ENCODE data around the gene FSTL4.

FSTL4 gene

DNA sequence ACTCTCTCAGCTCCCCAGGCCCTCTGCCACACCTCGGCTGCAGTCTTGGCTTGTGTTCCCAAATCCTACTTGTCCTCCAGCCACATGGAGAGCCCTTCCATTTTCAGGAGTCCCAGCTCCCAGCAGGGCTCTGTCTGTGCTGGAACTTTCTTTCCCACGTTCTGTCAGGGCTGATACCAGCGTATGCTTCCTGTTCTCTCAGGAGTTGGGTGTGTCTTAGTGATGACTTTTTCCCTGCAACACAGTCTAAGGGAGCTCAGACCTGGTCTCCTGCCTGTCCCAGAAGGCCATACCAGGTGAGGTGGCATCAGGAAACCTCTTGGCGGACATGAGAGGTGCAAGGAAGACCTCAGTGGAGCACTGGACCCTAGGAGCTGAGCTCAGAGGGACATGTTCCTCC, 334.0 kb downstream of the FSTL4 start:
- H2AFZ ChIP-seq (ENCODE audit: low read length) = no peak overlapping the region
- no peaks in the 10 kb centered on the region for H3F3A ChIP-seq (ENCODE audit: insufficient read depth, low read length)
- no peak overlapping the region for H3K4me3 ChIP-seq (ENCODE audit: low read length)
- no peaks in the 10 kb centered on the region for H4K20me1 ChIP-seq (ENCODE audit: insufficient read depth, low read length)
- H3K79me2 ChIP-seq (ENCODE audit: low read length) = no peaks in the 10 kb centered on the region
- H3K27me3 ChIP-seq (replicated peaks; ENCODE audit: insufficient read depth, low read length) = no peaks in the 10 kb centered on the region
- H3K9me2 ChIP-seq (replicated peaks; ENCODE audit: insufficient read depth, low read length) = no peaks in the 10 kb centered on the region
- no peak overlapping the region for H3K27ac ChIP-seq (ENCODE audit: low read length)
- no peaks in the 10 kb centered on the region for H3K4me1 ChIP-seq (ENCODE audit: low read length)
- H3K9ac ChIP-seq (ENCODE audit: low read length) = no peak overlapping the region
- no peaks in the 10 kb centered on the region for H3K9me3 ChIP-seq (replicated peaks; ENCODE audit: insufficient read depth, low read length)
- DNase-seq = no peak
- TF ChIP-seq, protein P1, sequence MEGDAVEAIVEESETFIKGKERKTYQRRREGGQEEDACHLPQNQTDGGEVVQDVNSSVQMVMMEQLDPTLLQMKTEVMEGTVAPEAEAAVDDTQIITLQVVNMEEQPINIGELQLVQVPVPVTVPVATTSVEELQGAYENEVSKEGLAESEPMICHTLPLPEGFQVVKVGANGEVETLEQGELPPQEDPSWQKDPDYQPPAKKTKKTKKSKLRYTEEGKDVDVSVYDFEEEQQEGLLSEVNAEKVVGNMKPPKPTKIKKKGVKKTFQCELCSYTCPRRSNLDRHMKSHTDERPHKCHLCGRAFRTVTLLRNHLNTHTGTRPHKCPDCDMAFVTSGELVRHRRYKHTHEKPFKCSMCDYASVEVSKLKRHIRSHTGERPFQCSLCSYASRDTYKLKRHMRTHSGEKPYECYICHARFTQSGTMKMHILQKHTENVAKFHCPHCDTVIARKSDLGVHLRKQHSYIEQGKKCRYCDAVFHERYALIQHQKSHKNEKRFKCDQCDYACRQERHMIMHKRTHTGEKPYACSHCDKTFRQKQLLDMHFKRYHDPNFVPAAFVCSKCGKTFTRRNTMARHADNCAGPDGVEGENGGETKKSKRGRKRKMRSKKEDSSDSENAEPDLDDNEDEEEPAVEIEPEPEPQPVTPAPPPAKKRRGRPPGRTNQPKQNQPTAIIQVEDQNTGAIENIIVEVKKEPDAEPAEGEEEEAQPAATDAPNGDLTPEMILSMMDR (IDR thresholded peaks at IDR 0.05; ENCODE audit: low read length) = no peak
- TF ChIP-seq EZH2phosphoT487 (IDR thresholded peaks at IDR 0.05; ENCODE audit: low read length) (no peak), EZH2 (optimal IDR thresholded peaks at IDR 0.05; ENCODE audit: low read depth, low read length) (no peak)
- no peaks in the 10 kb centered on the region for H3K36me3 ChIP-seq (replicated peaks; ENCODE audit: insufficient read depth, low read length)
- no peak overlapping the region for H3K4me2 ChIP-seq (ENCODE audit: low read depth, low read length)

DNA sequence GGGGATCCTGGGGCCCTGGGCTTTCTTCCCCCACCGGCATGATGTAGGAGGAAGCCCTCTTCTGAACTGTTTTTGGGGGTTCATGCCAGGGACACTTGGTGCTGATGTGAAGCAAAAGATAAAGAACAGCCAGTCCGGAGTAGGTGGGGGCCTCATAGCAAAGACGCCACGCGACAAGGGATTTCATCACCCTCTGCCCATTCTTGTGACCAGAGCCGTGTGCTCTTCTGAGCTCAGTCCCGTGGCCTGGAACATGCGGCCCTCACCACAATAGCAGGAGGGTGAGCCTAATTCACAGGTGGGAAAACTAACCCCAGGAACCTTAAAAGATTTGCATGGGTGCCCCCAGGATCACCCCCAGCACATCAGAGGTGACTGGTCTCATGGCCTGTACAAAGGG, 334.6 kb downstream of the FSTL4 start:
- TF ChIP-seq EZH2phosphoT487 (IDR thresholded peaks at IDR 0.05; ENCODE audit: low read length) (no peak), EZH2 (optimal IDR thresholded peaks at IDR 0.05; ENCODE audit: low read depth, low read length) (no peak)
- TF ChIP-seq, protein P1 (IDR thresholded peaks at IDR 0.05; ENCODE audit: low read length) = no peak
- Histone ChIP-seq H3K9me3 (replicated peaks; ENCODE audit: insufficient read depth, low read length) (no peaks in the 10 kb centered on the region), H3K27ac (ENCODE audit: low read length) (no peak overlapping the region), H3K36me3 (replicated peaks; ENCODE audit: insufficient read depth, low read length) (no peaks in the 10 kb centered on the region), H3K4me1 (ENCODE audit: low read length) (no peaks in the 10 kb centered on the region), H3F3A (ENCODE audit: insufficient read depth, low read length) (no peaks in the 10 kb centered on the region), H3K79me2 (ENCODE audit: low read length) (no peaks in the 10 kb centered on the region), H4K20me1 (ENCODE audit: insufficient read depth, low read length) (no peaks in the 10 kb centered on the region), H3K27me3 (replicated peaks; ENCODE audit: insufficient read depth, low read length) (no peaks in the 10 kb centered on the region), H2AFZ (ENCODE audit: low read length) (no peak overlapping the region), H3K4me2 (ENCODE audit: low read depth, low read length) (no peak overlapping the region), H3K9me2 (replicated peaks; ENCODE audit: insufficient read depth, low read length) (no peaks in the 10 kb centered on the region), H3K4me3 (ENCODE audit: low read length) (no peak overlapping the region), H3K9ac (ENCODE audit: low read length) (no peak overlapping the region)
- no peak for DNase-seq

DNA sequence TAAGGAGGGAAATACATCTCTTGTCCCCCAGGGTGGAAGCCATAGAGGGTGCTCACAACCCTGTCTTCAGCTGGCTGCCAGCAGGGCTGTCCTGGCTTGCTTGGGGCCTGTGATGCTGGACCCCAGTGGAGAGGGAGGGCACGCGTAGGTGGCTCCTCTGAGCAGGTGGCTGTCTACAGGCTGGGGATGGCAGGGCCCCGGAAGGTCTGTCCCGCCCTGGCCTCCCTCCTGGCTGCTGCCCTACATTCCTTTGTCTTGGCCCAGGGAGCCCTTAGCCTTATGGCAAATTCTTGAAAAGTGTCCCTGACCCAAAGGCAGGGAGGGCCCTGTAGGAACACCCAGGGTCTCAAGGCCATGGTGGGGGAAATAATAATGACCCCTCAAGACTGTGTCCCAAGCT, 336.2 kb downstream of the FSTL4 start:
- no peak overlapping the region for H2AFZ ChIP-seq (ENCODE audit: low read length)
- no peaks in the 10 kb centered on the region for H3F3A ChIP-seq (ENCODE audit: insufficient read depth, low read length)
- H3K27ac ChIP-seq (ENCODE audit: low read length) = no peak overlapping the region
- H3K4me1 ChIP-seq (ENCODE audit: low read length) = no peaks in the 10 kb centered on the region
- H3K4me3 ChIP-seq (ENCODE audit: low read length) = no peak overlapping the region
- no peaks in the 10 kb centered on the region for H3K9me2 ChIP-seq (replicated peaks; ENCODE audit: insufficient read depth, low read length)
- TF ChIP-seq EZH2phosphoT487 (IDR thresholded peaks at IDR 0.05; ENCODE audit: low read length) (no peak), EZH2 (optimal IDR thresholded peaks at IDR 0.05; ENCODE audit: low read depth, low read length) (no peak)
- TF ChIP-seq, protein P1 (IDR thresholded peaks at IDR 0.05; ENCODE audit: low read length) = no peak
- no peaks in the 10 kb centered on the region for H4K20me1 ChIP-seq (ENCODE audit: insufficient read depth, low read length)
- no peaks in the 10 kb centered on the region for H3K36me3 ChIP-seq (replicated peaks; ENCODE audit: insufficient read depth, low read length)
- no peaks in the 10 kb centered on the region for H3K9me3 ChIP-seq (replicated peaks; ENCODE audit: insufficient read depth, low read length)
- no peaks in the 10 kb centered on the region for H3K79me2 ChIP-seq (ENCODE audit: low read length)
- H3K9ac ChIP-seq (ENCODE audit: low read length) = no peak overlapping the region
- no peak for DNase-seq
- H3K4me2 ChIP-seq (ENCODE audit: low read depth, low read length) = no peak overlapping the region
- H3K27me3 ChIP-seq (replicated peaks; ENCODE audit: insufficient read depth, low read length) = no peaks in the 10 kb centered on the region
